Immature natural killer cell (primary cell): Measurements from ENCODE around the gene MYO7A. TPM values are rescaled to one million over a fixed set of nuclear protein-coding genes. Genes with fewer than 3 reads are reported as not detected.

Source experiments
- DNase-seq, 3 donors: peaks; one replicate each; pipeline ENCODE4 v3.0.0; 2022; ENCODE audit warnings: mixed read lengths in 1 of 3
- H3K27ac Mint-ChIP-seq, 6 donors: one replicate each; pipeline ENCODE4 v1.8.0; 2020; ENCODE audit warnings: mixed read lengths in 6 of 6, mild to moderate bottlenecking in 5 of 6, inconsistent platforms in 4 of 6, moderate library complexity in 3 of 6
- H3K27me3 Mint-ChIP-seq, 3 donors: one replicate each; pipeline ENCODE4 v1.8.0; 2020 to 2021; ENCODE audit warnings: low read depth in 3 of 3, mild to moderate bottlenecking in 3 of 3, mixed read lengths in 3 of 3, moderate library complexity in 3 of 3, inconsistent platforms in 1 of 3
- H3K36me3 Mint-ChIP-seq, 3 donors: one replicate each; pipeline ENCODE4 v1.8.0; 2020; ENCODE audit warnings: mixed read lengths in 3 of 3, inconsistent platforms in 2 of 3, mild to moderate bottlenecking in 2 of 3
- H3K4me1 Mint-ChIP-seq, 2 donors: one replicate each; pipeline ENCODE4 v1.8.0; 2020; ENCODE audit warnings: inconsistent platforms in 2 of 2, mild to moderate bottlenecking in 2 of 2, mixed read lengths in 2 of 2, moderate library complexity in 1 of 2
- H3K4me3 Mint-ChIP-seq, 5 donors: one replicate each; pipeline ENCODE4 v1.8.0; 2020; ENCODE audit warnings: mild to moderate bottlenecking in 5 of 5, mixed read lengths in 5 of 5, inconsistent platforms in 3 of 5, moderate library complexity in 3 of 5
- H3K9me3 Mint-ChIP-seq, 6 donors: one replicate each; pipeline ENCODE4 v1.8.0; 2020; ENCODE audit warnings: mild to moderate bottlenecking in 6 of 6, mixed read lengths in 6 of 6, inconsistent platforms in 4 of 6, moderate library complexity in 3 of 6
- polyA plus RNA-seq, 3 donors: library from polyadenylated mRNA; unstranded; fragments of 300-500 nt; fragmentation: Illumina TruSeq; gene quantifications; one replicate each; pipeline ENCODE4 v1.2.3, GENCODE V29; 2021

Gene MYO7A
- polyA plus RNA-seq, 3 donors from 2014 or later, result 0.21 to 0.45 TPM; not detected in 1

- Mint-ChIP-seq H3K4me3 (no peak overlapping the region), H3K4me1 (no peaks in the 10 kb centered on the region), H3K9me3 (peaks cover 0 to 1% (median 0%) of the 10 kb centered on the region in 6 donors), H3K36me3 (peaks cover 0 to 3% (median 0%) of the 10 kb centered on the region in 3 donors), H3K27ac (no peak overlapping the region), H3K27me3 (peaks cover 0 to 5% (median 2%) of the 10 kb centered on the region in 3 donors)
- no peak for DNase-seq
These were observed 53.9 kb downstream of the MYO7A start for GRCh38 chr11:77181799-77182541.

- H3K36me3 Mint-ChIP-seq, result peaks cover 0 to 3% (median 0%) of the 10 kb centered on the region in 3 donors
- DNase-seq, result no peak
- peaks cover 0 to 6% (median 2%) of the 10 kb centered on the region in 3 donors for H3K27me3 Mint-ChIP-seq
- H3K4me3 Mint-ChIP-seq, result no peak overlapping the region
- peaks cover 0 to 1% (median 0%) of the 10 kb centered on the region in 6 donors for H3K9me3 Mint-ChIP-seq
- H3K27ac Mint-ChIP-seq, result no peak overlapping the region
- no peaks in the 10 kb centered on the region for H3K4me1 Mint-ChIP-seq
These were observed 54.7 kb downstream of the MYO7A start for GRCh38 chr11:77182542-77183430.

GRCh38 chr11:77183431-77183984 is 55.5 kb downstream of the MYO7A start:
- DNase-seq, result no peak
- Mint-ChIP-seq H3K9me3 (no peaks in the 10 kb centered on the region), H3K27ac (no peak overlapping the region), H3K36me3 (peaks cover 0 to under 1% (median 0%) of the 10 kb centered on the region in 3 donors), H3K4me3 (no peak overlapping the region), H3K27me3 (peaks cover 0 to 7% (median 2%) of the 10 kb centered on the region in 3 donors), H3K4me1 (no peaks in the 10 kb centered on the region)

GRCh38 chr11:77184136-77184860 is 56.3 kb downstream of the MYO7A start:
- no peaks in the 10 kb centered on the region for H3K4me1 Mint-ChIP-seq

GRCh38 chr11:77186302-77186701 is 58.3 kb downstream of the MYO7A start:
- H3K27ac Mint-ChIP-seq, result no peak overlapping the region

More at GRCh38 chr11:77184136-77184860, 56.3 kb downstream of the MYO7A start:
- Mint-ChIP-seq H3K27ac (no peak overlapping the region), H3K4me3 (no peak overlapping the region), H3K27me3 (peaks cover 0 to 7% (median 2%) of the 10 kb centered on the region in 3 donors), H3K36me3 (no peaks in the 10 kb centered on the region), H3K9me3 (no peaks in the 10 kb centered on the region)
- no peak for DNase-seq

GRCh38 chr11:77187111-77187750 is 59.2 kb downstream of the MYO7A start:
- Mint-ChIP-seq H3K4me3 (no peak overlapping the region), H3K27me3 (peaks cover 0 to 7% (median 2%) of the 10 kb centered on the region in 3 donors), H3K9me3 (no peaks in the 10 kb centered on the region), H3K27ac (no peak overlapping the region), H3K36me3 (no peaks in the 10 kb centered on the region), H3K4me1 (no peaks in the 10 kb centered on the region)
- DNase-seq, result no peak

More at GRCh38 chr11:77186302-77186701, 58.3 kb downstream of the MYO7A start:
- Mint-ChIP-seq H3K4me1 (no peaks in the 10 kb centered on the region), H3K9me3 (no peaks in the 10 kb centered on the region), H3K27me3 (peaks cover 0 to 7% (median 2%) of the 10 kb centered on the region in 3 donors), H3K4me3 (no peak overlapping the region), H3K36me3 (no peaks in the 10 kb centered on the region)
- no peak for DNase-seq

GRCh38 chr11:77187776-77188632 is 60.0 kb downstream of the MYO7A start:
- Mint-ChIP-seq H3K4me3 (no peak overlapping the region), H3K27ac (no peak overlapping the region), H3K4me1 (no peaks in the 10 kb centered on the region), H3K36me3 (no peaks in the 10 kb centered on the region), H3K27me3 (peaks cover 0 to 5% (median 1%) of the 10 kb centered on the region in 3 donors), H3K9me3 (no peaks in the 10 kb centered on the region)
- peak; percentile 61 to 64 (median 63) for DNase-seq

- Mint-ChIP-seq H3K4me1 (no peaks in the 10 kb centered on the region), H3K27ac (no peak overlapping the region), H3K9me3 (no peaks in the 10 kb centered on the region), H3K36me3 (no peaks in the 10 kb centered on the region), H3K27me3 (peaks cover 0 to 5% (median 0%) of the 10 kb centered on the region in 3 donors), H3K4me3 (no peak overlapping the region)
- DNase-seq, result no peak
These were observed 60.8 kb downstream of the MYO7A start for GRCh38 chr11:77188633-77189491.

GRCh38 chr11:77189588-77190210 is 61.7 kb downstream of the MYO7A start:
- Mint-ChIP-seq H3K27ac (no peak overlapping the region), H3K4me1 (no peaks in the 10 kb centered on the region), H3K9me3 (no peaks in the 10 kb centered on the region), H3K27me3 (peaks cover 0 to 4% (median 0%) of the 10 kb centered on the region in 3 donors), H3K36me3 (no peaks in the 10 kb centered on the region), H3K4me3 (no peak overlapping the region)
- DNase-seq, result no peak

- Mint-ChIP-seq H3K9me3 (no peaks in the 10 kb centered on the region), H3K4me3 (no peak overlapping the region), H3K36me3 (no peaks in the 10 kb centered on the region), H3K27ac (no peak overlapping the region), H3K4me1 (no peaks in the 10 kb centered on the region), H3K27me3 (peaks cover 0 to 4% (median under 1%) of the 10 kb centered on the region in 3 donors)
- DNase-seq, result no peak
These were observed 62.5 kb downstream of the MYO7A start for GRCh38 chr11:77190331-77191075.

GRCh38 chr11:77191429-77191822 is 63.4 kb downstream of the MYO7A start:
- no peaks in the 10 kb centered on the region for H3K4me1 Mint-ChIP-seq
- peaks cover 0 to 4% (median 4%) of the 10 kb centered on the region in 3 donors for H3K27me3 Mint-ChIP-seq
- no peak overlapping the region for H3K27ac Mint-ChIP-seq
- H3K36me3 Mint-ChIP-seq, result no peaks in the 10 kb centered on the region
- no peaks in the 10 kb centered on the region for H3K9me3 Mint-ChIP-seq
- no peak for DNase-seq
- no peak overlapping the region for H3K4me3 Mint-ChIP-seq
